Measurements from ENCODE around the gene NAPB.

The NAPB gene

DNA sequence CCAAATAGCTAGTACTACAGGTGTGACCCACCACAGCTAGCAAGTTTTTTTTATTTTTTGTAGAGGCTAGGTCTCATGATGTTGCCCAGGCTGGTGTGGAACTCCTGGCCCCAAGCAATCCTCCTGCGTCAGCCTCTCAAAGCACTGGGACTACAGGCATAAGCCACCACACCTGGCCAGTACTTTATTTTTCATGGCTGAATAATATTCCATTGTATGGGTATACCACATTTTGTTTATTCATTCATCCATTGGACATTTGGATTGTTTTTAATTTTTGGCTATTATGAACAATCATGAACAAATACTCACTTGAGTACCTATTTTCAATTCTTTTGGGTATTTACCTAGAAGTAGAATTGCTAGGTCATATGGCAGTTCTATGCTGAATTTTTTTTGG, 77.7 kb downstream of the NAPB start:
- DNase-seq = no peak

DNA sequence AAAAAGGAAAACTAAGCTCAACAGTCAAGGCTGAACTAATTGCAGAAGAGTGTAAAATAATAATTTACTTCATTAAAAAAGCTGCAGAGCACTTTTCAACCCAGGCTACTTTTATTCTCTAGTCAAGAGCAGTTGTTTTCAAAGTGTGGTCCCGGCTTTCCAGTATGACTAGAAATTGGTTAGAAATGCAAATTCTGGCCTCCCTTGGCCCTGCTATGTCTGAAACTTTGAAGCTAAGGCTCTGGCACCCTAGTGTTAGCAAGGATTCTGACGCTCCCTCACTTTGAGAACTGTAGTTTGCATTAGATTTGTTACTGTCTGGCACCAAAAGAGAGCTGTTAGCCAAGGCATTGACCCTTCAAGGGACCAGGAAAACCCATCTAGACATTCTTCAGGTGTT, 80.2 kb downstream of the NAPB start:
- no peak for DNase-seq

GRCh38 chr20:23340524-23340923, 80.8 kb downstream of the NAPB start:
- DNase-seq = peak; percentile 76 to 79 (median 76)

DNA sequence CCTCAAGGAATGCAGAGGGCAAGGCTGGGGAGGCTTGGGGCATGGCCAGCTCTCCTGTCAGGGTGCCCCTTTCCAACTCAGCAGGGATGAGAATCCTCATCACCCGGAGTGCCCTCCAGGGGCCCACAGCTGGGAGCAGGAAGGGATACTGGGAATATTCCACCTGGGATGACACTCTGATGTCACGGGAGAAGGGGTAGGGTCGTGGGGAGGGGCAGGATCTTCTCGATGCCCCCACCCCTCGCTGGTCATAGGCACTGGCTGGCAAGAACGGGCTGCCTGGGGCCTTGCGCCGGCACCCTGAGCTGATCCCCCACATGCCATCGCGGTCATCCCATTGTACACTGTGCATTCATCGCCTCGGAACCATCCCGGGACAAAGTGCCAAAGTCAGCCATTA, 81.3 kb downstream of the NAPB start:
- no peak for DNase-seq

GRCh38 chr20:23337312-23337711, 84.0 kb downstream of the NAPB start:
- DNase-seq = no peak

DNA sequence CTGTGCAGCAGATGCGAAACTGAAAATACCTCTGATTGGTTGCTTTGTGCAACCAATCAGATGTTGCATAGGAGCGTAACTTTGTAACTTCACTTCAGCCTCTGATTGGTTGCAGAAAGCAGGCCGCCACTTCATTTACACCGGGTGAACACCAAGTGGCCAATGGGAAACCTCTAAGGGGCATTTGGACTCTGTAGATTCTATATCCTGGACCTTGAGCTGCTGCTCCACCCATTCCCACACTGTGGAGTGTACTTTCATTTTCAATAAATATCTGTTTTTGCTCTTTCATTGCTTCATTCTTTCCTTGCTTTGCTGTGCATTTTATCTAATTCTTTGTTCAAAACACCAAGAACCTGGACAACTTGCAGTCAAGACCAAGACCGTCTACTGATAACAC, 84.8 kb downstream of the NAPB start:
- DNase-seq = no peak

DNA sequence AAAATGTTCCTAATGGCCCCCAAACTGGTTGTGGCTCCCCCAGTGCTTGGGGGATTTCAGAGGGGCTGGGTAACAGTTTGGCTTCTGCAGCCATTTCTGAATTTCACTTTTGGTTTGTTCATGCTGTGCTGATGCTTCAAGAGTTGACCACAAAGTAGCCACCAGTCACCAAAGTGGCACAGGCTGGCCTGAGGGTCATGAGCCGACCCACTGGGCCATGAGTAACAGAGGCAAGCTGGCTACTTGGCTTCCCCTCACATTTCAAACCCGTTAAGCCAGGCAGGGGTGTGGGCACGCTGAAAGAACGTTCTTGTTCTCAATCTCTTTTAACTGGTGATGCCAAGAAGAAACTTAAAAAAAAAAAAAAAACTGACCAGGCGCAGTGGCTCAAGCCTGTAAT, 85.8 kb downstream of the NAPB start:
- peak in 2 of 3 donors; percentile 10 to 20 for DNase-seq

DNA sequence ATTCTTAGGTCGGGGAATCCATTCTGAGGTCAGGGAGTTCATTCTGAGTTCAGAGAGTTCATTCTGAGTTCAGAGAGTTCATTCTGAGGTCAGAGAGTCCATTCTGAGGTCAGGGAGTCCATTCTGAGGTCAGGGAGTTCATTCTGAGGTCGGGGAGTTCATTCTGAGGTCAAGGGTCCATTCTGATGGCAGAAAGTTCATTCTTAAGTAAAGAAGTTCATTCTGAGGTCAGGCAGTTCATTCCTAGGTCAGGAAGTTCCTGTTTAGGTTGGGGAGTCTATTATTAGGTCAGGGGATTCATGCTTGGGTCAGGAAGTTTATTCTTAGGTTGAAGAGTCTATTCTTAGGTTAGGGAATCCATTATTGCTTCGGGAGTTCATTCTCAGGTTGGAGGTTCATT, 87.2 kb downstream of the NAPB start:
- peak; percentile 17 to 51 (median 46) for DNase-seq

DNA sequence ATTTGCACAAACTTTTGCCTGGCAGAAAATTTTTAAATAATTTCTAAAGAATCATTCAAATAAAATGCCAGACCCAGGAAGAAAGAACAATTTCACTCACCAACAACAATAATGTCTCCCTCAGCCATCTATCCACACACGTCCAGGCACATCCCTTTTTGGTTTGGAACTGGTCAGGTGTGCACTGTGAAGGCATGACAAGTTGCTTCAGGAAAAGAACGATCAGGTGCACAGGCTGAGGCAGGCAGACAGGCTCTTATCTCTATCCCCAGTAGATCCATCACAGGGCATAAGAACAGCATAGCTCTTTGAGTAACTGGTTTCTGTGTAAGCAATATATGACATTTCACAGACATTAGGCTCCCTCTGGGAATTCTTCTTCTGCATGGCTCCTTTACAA, 88.8 kb downstream of the NAPB start:
- no peak for DNase-seq

GRCh38 chr20:23331450-23332350, 89.6 kb downstream of the NAPB start:
- DNase-seq = peak; percentile 33 to 72 (median 45)

- no peak for DNase-seq
These were observed 93.5 kb downstream of the NAPB start for GRCh38 chr20:23327617-23328333.

GRCh38 chr20:23326774-23327173, 94.5 kb downstream of the NAPB start:
- DNase-seq = no peak

DNA sequence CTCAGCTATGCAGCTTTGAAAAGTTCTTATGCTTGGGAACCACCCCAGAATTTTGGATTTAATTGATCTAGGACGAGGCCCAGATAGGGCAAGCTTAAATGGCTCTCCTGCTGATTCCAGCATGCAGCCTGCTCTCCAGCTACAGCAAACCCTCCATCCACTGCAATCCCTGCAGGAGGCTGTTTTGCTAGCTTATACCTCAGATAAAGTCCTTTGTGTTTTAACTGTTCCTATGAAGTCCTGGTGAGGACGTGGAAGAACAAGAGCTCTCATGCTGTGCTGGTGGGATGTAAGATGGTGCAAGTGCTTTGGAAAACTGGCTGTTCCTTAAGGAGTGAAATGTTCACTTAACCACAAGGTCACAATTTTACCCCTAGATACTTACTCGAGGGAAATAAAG, 96.2 kb downstream of the NAPB start:
- DNase-seq = no peak

Measured in suppressor macrophage treated with lipopolysaccharide for 1 hour (primary cell).